ENCODE results near the gene TP53I3.

DNA sequence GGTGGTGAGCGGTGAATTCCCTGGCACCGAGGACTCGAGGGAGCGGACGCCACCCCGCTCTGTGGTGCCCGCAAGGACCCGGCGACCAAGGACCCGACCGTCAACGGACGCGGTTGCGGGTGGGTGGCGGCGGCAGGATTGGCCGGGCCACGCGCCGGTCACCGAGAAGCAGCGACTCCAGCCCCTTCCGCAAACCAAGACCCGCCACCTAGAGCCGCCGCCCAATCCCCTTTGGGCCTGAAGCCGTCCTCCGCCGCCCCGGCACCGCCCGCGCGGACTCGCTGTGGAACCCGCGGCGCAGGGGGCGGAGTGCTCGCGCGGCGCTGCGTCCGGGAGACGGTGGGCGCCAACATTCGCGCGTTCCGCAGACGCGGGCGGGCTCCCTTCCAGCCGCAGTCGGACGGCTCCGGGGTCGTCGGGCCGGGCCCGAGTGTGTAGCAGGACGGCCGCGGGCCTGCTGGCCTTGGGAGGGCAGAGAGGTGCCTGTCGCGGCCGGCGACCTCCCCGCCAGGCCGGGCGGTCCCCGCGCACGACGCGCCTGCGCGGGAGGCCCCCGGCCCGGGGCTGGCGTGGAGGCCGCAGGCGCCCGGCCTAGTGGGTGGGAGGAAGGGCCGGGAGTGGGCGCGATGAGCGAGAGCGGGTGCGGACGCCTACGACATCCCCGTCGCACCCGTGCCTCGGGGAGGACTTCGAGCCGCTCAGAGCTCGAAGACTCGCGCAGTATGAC, 38.7 kb upstream of the TP53I3 start, which contains the start of the genes FAM228B and PFN4:
- TF ChIP-seq, protein P1, sequence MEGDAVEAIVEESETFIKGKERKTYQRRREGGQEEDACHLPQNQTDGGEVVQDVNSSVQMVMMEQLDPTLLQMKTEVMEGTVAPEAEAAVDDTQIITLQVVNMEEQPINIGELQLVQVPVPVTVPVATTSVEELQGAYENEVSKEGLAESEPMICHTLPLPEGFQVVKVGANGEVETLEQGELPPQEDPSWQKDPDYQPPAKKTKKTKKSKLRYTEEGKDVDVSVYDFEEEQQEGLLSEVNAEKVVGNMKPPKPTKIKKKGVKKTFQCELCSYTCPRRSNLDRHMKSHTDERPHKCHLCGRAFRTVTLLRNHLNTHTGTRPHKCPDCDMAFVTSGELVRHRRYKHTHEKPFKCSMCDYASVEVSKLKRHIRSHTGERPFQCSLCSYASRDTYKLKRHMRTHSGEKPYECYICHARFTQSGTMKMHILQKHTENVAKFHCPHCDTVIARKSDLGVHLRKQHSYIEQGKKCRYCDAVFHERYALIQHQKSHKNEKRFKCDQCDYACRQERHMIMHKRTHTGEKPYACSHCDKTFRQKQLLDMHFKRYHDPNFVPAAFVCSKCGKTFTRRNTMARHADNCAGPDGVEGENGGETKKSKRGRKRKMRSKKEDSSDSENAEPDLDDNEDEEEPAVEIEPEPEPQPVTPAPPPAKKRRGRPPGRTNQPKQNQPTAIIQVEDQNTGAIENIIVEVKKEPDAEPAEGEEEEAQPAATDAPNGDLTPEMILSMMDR (IDR thresholded peaks at IDR 0.05; ENCODE audit: low read depth, low read length): no peak
- TF ChIP-seq MYC (IDR thresholded peaks at IDR 0.05; ENCODE audit: low read depth, low read length) (no peak), POLR2A (IDR thresholded peaks at IDR 0.05; ENCODE audit: extremely low read depth, insufficient read length) (peak; percentile 59)
- TF ChIP-seq, protein P2, sequence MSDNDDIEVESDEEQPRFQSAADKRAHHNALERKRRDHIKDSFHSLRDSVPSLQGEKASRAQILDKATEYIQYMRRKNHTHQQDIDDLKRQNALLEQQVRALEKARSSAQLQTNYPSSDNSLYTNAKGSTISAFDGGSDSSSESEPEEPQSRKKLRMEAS (IDR thresholded peaks at IDR 0.05; ENCODE audit: low read depth, low read length): peak; percentile 17; the same call in 1 of the 2 replicates

All from NB4 (cell line).